Adrenal gland (tissue), 5 donors: ENCODE results near the gene CRYGB.

Experiments used
- CTCF ChIP-seq, 6 experiments: fragments of 450-650 bp in 4 of 6; fragments of 200-600 bp in 2 of 6; sonication (generic) in 1 of 6; IDR thresholded peaks; 1 replicate in 5 of 6; 2 replicates in 1 of 6; pipeline versions ENCODE4 v1.5.1 to v1.8.0; 2016 to 2021; ENCODE audit warnings: antibody characterized with exemption in 6 of 6, mild to moderate bottlenecking in 2 of 6, moderate library complexity in 1 of 6
- POLR2A ChIP-seq, 2 donors: fragments of 450-650 bp; IDR thresholded peaks; one replicate each; pipeline ENCODE4 v1.6.1; 2017; ENCODE audit warnings: antibody characterized with exemption in 2 of 2, mild to moderate bottlenecking in 2 of 2, moderate library complexity in 1 of 2
- donor health status: DM: no; HTN: no; CAD: no.

DNA sequence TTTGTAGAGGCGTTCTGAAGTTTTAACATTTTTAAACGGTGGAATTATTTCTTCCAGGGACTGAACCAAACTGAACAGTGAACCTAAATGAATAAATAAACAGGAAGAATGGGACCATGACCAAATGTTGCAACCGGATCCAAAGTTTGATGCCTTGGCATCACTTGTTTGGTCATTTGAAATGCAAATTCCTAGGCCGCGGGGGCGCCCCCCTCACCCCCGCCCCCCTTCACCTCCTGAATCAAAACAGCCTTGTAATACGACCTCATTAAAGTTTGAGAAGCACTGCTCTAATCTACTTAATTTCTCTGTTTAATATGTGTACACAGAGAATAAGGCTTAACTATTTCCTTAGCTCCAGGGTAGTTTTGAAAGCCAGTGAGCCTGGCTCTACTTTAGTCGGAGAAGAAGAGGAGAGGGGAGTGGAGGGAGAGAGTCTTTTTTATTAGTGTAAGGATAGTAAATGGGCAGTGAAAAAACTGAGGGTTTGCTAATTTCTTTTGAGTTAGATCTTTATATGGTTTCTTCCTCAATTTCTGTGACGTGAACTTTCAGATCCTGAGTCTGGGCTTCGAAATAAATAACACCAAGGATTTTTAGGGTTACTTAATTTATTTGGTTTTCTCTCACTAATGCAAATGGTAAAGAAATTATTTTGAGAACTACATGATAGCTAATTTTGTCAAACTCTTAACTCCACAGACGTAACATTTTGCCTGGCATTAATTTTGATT, 38.2 kb upstream of the CRYGB start:
- no peak for TF ChIP-seq CTCF (IDR thresholded peaks at IDR 0.05)
- TF ChIP-seq POLR2A (IDR thresholded peaks at IDR 0.05), result no peak
